GM18861 (cell line): ENCODE results near the gene FOXL2NB.

ENCODE experiments used
- ATAC-seq: cut with Tn5 transposase; IDR thresholded peaks from one replicate; pipeline ENCODE4 v1.9.1; 2021; ENCODE audit not compliant: unreplicated experiment

FOXL2NB gene

DNA sequence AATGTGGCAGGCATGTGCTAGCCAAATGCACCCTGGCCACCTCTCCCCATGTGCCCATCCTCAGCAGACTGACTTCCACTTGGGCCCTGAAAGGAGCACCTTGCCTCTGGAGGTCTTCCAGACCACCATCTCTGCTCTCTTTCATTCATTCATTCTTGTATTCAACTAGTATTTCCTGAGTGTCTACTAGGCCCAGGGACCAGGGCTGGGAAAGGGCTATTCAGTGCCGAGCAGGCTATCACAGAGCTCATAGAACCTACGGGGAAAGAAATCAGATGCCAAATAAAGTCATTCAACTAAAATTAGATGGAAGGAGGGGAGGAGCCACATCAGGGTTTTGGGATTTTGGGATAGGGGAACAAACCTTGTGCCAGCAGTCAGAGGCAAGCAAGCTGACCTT, 40.2 kb downstream of the FOXL2NB start:
- no peak for ATAC-seq

DNA sequence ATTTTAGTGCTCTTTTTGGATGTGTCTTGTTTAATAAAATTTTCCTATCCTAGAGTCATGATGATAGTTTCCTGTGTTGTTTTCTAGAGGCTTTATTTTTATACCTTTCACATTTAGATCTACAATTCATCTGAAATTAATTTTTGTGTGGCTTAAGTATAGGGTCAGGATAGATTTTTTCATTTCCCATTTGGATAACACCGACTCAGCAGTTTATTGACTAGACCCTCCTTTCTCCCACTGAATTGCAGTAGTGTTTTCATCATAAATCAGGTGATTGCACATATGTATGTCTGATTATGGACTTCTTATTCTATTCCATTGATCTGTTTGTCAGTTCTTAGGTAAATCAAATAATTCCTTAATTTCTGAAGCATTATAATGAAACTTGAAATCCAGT, 48.7 kb downstream of the FOXL2NB start:
- no peak for ATAC-seq
